GM18508 (cell line): ENCODE measurements around the gene DNAJB12.
"Not testable (repeated sequence)": the region's sequence is repeated elsewhere in the genome, so short reads cannot be mapped to it uniquely, and the experiment has no call there.

Experiments used
- ATAC-seq: cut with Tn5 transposase; IDR thresholded peaks from one replicate; pipeline ENCODE4 v1.9.1; 2021; ENCODE audit warnings: moderate number of reproducible peaks; ENCODE audit not compliant: insufficient read depth, unreplicated experiment

DNAJB12 gene

GRCh38 chr10:72354356-72355213, at the start of gene DNAJB12:
Gene DNAJB12 (minus strand): TSS chr10:72354919. CDS start chr10:72354897, 22 bp downstream.
- peak; percentile 44 for ATAC-seq

- not testable (repeated sequence) for ATAC-seq
Observed at GRCh38 chr10:72395581-72395980, 40.9 kb upstream of the DNAJB12 start.

DNA sequence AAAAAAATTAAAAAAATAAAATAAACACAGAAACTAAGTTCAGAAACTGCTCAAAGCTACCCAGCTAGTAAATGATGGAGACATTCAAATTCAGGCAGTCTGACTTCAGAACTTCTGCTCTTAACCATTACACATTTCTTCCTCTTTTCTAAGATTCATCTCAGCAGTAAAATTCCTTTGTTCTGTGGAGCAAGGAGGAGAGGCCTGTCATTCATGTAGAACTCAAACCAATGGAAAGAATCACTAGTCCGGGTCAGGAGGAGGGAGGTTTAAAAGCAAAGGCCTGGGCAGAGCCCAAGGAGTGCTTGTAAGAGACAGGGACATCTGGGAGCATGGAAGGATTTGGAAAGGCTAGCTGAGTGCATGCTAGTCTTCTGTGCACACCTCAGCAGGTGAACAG, 37.9 kb upstream of the DNAJB12 start:
- no peak for ATAC-seq

GRCh38 chr10:72390764-72391163, 36.0 kb upstream of the DNAJB12 start:
- no peak for ATAC-seq

DNA sequence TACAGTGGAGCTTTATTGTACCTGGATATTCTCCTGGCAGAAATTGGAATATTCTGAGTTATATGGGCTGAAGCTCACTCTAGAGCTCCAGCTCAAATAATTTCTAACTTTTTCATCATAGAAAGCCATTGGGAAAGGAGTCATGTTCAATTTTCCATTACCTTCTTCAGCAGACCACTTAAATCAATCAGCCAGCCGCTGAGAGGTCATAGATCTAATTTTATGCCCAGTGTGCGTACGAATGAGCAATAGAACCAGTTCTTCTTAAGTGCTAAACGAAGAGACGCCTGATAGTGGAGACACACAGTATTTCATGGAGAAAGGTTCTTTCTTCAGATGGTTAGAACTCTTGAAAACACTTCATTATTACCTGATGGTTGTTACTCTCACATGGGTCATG, 35.0 kb upstream of the DNAJB12 start:
- no peak for ATAC-seq

DNA sequence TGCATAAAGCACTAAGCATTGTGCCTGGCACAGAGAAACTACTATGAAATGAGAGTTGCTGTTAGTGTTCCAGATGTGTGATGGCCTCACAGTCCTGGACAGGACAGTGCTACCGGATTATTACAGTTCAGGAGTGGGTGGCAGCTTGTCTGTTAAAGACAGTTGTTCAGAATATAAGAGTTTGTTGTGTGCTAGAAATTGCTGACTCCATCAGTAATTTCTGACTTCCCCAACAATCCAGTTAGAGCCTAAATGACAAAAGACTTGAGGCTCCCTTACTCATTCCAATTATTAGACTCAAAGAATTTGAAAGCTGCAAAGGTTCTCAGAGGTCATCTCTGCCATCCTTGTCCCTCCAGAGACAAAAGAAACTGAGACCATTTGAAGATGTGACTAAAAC, 34.3 kb upstream of the DNAJB12 start:
- no peak for ATAC-seq

DNA sequence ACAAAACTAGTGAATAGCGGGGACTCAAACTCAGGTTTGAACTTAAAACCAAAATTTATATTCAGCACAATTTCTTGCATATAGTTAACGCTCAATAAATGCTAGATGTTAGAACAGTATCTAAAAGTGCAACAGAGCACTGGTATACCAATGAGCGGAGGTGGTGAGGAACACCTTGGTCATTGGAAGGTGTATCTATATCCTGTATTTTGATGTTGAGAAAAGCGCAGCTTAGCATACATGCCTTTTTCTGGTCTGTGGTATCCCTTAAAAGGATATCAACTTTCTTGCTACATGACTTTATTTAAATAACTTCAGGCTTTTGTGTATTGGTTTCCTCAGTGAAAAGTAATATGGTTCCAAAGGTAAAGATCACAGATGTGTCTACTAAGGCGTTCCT, 33.3 kb upstream of the DNAJB12 start:
- ATAC-seq = no peak

DNA sequence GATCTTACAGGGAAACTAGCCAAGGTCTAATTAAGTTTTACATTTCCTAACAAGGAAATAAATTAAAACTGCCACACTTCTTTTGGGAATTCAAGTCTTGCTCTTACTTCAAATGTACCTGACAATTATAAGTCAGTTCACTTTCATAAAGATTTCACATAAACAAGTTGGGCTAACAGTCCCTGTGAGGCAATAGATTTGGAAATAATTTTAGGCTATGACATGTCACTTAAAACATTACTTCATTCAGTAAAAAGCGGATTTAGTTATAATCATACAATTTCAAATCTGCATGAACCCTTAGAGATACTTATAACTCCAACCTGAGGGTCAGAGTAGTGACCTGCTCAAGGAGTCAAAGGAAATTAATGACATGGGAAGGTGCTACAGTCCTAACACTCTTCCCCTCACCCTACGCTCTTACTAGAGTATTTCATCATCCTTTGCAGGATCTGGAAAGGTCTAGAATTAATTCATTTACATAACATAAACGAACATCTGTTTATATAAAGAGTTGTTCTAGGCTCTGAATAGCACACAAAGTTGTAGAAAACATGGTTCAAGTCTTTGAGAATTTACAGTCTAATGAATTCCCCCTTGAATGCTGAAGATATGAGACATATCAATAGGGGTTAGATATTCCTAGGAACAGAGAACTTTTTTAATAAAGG, 32.3 kb upstream of the DNAJB12 start:
- ATAC-seq = no peak

GRCh38 chr10:72385724-72386123, 31.0 kb upstream of the DNAJB12 start:
- ATAC-seq = no peak

DNA sequence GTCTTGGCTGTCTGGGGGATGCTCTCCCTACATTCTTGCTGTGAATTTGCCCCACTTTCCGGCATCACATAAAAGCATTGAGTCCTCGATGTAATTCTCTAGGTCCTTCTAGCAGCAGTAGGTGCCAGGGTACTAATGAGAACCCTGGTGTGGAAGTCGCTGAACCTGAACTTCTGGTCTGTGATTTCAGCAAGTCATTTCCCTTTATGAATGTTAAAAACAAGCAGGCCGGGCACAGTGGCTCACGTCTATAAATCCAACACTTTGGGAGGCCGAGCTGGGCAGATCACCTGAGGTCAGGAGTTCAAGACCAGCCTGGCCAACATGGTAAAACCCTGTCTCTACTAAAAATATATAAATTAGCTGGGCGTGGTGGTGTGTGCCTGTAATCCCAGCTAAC, 30.3 kb upstream of the DNAJB12 start:
- ATAC-seq = not testable (repeated sequence)

GRCh38 chr10:72379776-72380175, 25.1 kb upstream of the DNAJB12 start:
- ATAC-seq = no peak

DNA sequence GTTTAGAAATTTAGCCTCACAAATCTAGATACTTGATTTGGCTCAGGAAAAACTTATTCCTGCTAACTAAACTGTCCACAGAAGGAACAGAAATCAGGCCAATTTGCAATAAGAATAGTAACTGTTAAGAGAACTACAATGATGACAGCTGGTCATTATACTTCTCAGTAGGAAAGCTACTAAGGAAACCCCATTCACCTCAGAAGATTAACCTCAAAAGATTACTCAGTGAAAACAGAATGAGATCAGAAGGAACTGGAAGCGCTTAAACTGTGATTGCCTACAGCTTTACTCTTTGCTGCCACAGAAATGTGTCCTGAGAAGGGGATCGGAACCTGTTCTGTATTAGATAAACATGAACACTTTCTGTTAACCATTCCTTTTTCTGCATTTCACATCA, 24.3 kb upstream of the DNAJB12 start:
- ATAC-seq = no peak

DNA sequence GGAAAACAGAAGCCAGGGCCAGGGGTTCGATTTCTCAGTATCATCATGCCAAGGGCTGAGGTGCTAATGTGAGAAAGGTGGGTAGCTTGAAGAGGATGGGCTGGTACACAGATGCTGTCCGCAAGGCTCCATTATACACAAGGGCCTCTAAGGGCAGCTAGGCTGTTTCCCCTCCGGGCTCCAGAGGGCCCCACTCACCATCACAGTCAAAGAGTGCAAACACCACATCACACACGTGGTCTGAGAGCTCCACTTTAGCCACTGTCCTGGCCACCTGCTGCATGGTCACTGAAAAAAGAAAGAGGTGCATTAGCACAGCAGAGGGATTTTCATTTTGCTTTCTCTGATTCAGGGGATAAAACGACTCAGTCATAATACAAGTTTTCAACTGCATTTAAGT, 20.9 kb upstream of the DNAJB12 start:
- no peak for ATAC-seq

GRCh38 chr10:72375173-72375572, 20.5 kb upstream of the DNAJB12 start:
- ATAC-seq = no peak

DNA sequence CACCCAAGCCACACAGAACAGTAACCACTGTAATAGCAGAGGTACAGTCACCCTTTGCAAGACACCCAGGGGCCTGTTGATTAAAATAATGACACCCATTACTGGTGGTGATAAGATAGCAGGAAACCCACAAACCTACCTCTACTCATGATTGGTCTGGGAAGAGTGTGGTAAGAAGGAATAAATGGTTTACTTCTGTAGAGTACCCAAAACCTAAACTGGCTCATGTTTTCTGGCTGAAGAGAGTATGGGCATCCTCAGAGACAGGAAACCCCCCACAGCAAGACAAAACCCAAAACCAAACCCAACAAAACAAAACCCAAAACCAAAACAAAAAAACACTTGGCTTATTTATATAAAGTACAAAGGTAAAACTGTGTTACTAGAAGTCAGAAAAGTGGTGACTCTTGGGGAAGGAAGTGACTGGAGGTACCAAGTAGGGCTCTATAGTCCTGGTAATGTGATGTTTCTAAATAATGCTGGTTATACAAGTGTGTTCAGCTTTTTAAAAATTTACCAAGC, 15.5 kb upstream of the DNAJB12 start:
- no peak for ATAC-seq

DNA sequence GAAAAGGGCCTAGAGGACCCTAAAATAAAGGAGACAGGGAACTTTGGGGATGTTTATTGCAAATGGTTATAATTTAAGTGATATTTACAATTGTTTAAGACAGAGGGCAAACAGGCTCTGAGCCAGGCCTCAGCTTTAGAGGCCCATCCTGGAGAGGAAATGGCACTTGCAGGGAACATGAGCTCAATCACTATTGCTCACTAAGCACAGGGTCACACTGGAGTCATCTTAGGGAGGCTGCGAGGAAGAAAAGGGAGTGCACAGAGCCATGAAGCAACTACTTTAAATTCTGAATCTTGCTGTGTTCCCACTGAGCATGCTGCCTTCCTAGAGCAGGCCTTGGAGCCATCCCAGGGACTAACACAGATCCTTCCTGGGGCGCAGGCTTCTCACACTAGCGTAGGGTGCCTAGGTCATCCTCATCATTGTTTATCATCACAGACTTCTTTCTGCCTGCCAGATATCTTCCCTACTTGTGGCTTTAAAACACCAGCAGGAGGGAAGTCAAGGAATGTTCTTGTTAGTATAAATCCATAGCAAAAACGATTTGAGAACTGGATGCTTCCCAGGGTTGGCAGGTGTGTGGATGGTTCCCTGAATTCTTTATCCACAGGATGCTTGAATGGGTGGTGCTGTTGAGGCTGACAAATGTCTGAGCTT, 12.7 kb upstream of the DNAJB12 start:
- ATAC-seq = no peak

- ATAC-seq = no peak
Observed at GRCh38 chr10:72365106-72365895, 10.6 kb upstream of the DNAJB12 start.

GRCh38 chr10:72364239-72364777, 9.6 kb upstream of the DNAJB12 start:
- peak; percentile 70 for ATAC-seq

GRCh38 chr10:72356987-72357386, 2.3 kb upstream of the DNAJB12 start:
- ATAC-seq = no peak

DNA sequence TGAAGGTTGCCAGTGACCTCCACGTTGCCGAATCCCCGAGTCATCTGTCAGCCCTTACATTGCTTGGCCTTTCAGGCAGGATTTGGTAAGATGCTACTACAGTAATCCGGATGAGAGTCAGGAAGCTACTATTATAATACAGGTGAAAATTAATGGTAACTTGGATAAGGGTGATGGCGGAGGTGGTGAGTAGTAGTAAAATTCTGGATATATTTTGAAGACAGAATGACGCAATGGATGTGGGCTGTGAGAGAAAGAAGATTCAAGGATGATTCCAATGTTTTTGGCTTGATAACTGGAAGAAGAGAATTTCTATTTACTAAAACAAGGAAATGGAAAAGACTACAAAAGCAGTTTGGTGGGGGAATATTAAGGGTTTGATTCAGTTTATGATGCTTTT, 1.4 kb upstream of the DNAJB12 start:
- no peak for ATAC-seq
